T follicular helper cell (primary cell): Measurements from ENCODE around the gene TRIM2.

ENCODE experiments used
- DNase-seq: peaks from one replicate; pipeline ENCODE4 v3.0.0-alpha.2; 2020; ENCODE audit warnings: low read depth

TRIM2 gene

DNA sequence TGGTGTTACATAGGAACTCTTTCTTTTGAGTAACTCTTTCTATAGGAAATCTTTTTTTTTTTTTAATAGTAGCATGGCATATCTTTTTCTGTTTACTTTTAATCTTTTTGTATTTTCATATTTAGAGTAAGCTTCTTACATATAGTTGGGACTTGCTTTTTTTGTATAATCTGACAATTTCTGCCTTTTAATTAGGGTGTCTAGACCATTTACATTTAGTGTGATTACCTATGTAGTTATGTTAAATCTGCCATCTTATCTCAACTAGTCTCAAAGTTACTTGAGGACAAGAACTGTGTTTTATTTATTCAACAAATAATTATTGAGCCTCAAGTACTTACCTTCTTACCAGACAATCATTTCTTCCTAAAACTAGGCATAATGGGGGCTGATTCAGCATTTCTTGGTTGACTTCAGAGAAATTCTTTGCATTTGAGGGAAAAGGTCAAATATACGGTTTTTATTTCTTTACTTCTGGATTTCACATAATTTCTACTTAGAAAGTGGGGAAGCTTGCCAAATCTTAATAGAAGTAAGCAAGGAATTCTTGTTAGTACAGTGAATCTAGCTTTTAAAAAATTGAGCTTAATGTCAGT, 168.8 kb downstream of the TRIM2 start:
- DNase-seq, result no peak

DNA sequence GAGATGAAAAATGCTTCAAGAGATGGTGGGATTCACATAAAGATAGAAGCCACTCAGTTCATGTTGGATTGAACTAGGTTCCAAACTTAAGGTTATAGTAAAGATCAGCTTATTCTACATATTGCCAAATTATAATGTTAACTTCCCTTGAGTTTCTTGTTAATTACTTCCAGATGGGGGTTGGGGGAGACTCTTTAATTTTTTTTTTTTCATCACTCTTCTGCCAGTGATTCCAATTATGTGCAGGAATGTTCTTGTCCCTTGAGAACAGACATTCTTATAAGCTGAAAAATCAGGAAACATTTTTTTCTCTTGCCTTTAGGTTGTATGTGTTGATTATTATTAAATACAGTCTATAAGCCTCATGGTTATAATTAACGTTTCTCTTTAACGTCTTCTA, 170.2 kb downstream of the TRIM2 start:
- DNase-seq, result no peak

DNA sequence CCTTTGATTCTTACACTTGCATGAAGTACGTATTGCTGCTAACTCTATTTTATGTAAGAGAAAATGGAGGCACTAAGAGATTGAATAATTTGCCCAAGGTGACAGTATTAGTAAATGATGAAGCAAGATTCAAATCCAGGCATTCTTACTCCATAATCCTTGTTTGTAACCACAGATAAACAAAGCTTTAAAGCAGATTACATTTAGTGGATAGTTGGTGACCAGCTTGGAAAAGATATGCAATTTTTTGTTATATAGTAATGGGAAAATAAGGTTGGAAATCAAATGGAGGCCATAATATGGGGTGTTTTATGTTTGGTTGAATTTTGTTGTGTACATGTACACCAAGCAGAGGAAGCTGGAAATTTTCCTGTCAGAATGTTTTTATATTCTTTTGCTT, 171.1 kb downstream of the TRIM2 start:
- DNase-seq, result no peak

DNA sequence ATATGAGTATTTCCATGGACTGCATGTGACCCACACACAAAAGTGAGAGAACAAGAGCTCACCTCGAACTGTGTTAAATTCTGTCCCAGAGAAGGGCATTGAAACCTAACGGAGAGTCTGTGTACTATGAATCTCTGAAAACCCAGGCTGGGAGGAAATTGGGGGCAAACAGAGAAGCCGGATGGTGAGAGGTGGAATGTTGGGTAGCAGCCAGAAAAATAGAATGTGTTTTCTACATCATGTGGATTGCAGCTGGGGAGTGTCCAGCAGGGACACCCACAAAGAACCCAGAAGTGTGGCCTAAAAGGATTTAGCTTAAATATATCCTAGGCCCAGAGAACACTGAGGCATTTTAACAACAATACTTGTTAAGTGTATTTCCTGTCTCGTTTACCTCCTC, 178.9 kb downstream of the TRIM2 start:
- DNase-seq, result no peak

DNA sequence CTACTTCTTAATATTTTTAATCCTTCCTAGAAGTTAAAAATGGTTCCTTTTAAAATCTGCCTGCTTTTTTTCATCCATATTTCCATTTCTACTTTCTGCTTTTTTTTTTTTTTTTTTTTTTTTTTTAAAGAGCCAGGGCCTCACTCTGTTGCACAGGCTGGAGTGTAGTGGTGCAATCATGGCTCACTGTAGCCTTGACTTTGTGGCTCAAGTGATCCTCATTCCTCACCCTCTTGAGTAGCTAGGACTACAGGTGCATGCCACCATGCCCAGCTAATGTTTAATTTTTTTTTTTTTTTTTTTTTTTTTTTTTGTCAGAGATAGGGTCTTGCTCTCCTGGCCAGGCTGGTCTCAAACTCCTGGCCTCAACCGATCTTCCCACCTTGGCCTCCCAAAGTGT, 179.9 kb downstream of the TRIM2 start:
- no peak for DNase-seq

DNA sequence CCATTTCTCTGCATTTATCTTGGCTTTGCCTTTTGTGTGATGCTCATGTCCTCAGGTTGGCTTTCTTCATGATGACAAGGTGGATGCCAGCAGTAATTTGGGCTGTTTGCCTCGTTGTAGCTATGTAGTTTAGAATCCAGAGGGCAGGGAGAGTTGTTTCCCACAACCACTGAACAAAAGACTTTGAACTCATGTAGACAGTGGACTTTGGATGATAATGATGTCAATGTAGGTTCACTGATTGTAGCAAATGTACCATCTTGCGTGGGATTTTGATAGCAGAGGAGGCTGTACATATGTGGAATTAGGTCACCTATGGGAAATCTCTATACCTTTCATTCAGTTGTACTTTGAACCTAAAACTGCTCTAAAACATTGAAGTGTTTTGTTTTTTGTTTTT, 181.5 kb downstream of the TRIM2 start:
- no peak for DNase-seq

DNA sequence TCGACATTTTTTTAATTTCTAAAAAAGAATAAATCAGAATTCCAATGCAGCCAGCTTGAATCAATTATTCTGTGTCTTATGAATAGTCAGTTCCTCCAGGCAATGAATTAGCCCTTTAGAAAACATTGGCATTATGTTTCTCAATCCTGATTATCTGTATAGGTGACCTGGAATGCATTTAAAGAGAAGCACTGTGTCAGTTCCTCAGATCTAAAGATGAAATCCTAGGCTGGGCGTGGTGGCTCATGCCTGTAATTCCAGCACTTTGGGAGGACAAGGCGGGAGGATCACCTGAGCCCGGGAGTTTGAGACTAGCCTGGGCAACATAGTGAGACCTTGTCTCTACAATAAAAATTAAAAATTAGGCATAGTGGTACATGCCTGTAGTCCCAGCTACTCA, 183.7 kb downstream of the TRIM2 start:
- no peak for DNase-seq
